K562 (cell line): ENCODE results near the gene ADM5. TPM values are rescaled to one million over a fixed set of nuclear protein-coding genes. Genes with fewer than 3 reads are reported as not detected.

Source experiments
- CBFA2T2 ChIP-seq: fragments of 450-650 bp; conservative IDR thresholded peaks from 2 replicates; pipeline ENCODE4 v1.6.1; 2017; ENCODE audit warnings: mild to moderate bottlenecking
- CC2D1A ChIP-seq: fragments of 450-650 bp; IDR thresholded peaks from 2 replicates; pipeline ENCODE4 v1.6.1; 2017; ENCODE audit warnings: mild to moderate bottlenecking
- HDAC2 ChIP-seq: fragments of 450-650 bp; IDR thresholded peaks from 2 replicates; pipeline ENCODE4 v1.6.1; 2016; ENCODE audit warnings: mild to moderate bottlenecking
- HMG20B ChIP-seq: fragments of 250-450 bp; sonication (Bioruptor Pico); IDR thresholded peaks from 2 replicates; pipeline ENCODE4 v1.5.0; 2021; ENCODE audit warnings: mild to moderate bottlenecking
- LCOR ChIP-seq: sonication (generic); formaldehyde crosslinking; IDR thresholded peaks from 2 replicates; pipeline ENCODE4 v1.8.0; 2022; ENCODE audit warnings: mild to moderate bottlenecking, missing genetic modification reagents
- MBD2 ChIP-seq: sonication (generic); IDR thresholded peaks from 2 replicates; pipeline ENCODE4 v1.6.1; 2016; ENCODE audit warnings: low read depth, borderline replicate concordance
- MIER1 ChIP-seq: fragments of 450-650 bp; IDR thresholded peaks from 2 replicates; pipeline ENCODE4 v1.6.1; 2016; ENCODE audit warnings: antibody characterized with exemption, mild to moderate bottlenecking, low read depth
- RAD51 ChIP-seq: fragments of 450-650 bp; IDR thresholded peaks from 2 replicates; pipeline ENCODE4 v1.7.1; 2016; ENCODE audit warnings: low read depth, mild to moderate bottlenecking, borderline replicate concordance
- SMAD4 ChIP-seq: fragments of 250-450 bp; sonication (Bioruptor Pico); conservative IDR thresholded peaks from 2 replicates; pipeline ENCODE4 v1.8.0; 2021; ENCODE audit warnings: inconsistent platforms, mild to moderate bottlenecking, moderate library complexity
- ZNF146 ChIP-seq: IDR thresholded peaks from one replicate; pipeline ENCODE4 v1.6.1; 2018; ENCODE audit warnings: missing compliant biosample characterization; ENCODE audit not compliant: unreplicated experiment
- ZNF197 ChIP-seq: fragments of 200-800 bp; sonication (Bioruptor generic); IDR thresholded peaks from 2 replicates; pipeline ENCODE4 v1.6.1; 2016; ENCODE audit warnings: low read depth, missing genetic modification characterization, missing compliant biosample characterization
- ZNF507 ChIP-seq: conservative IDR thresholded peaks from 2 replicates; pipeline ENCODE4 v1.6.1; 2017; ENCODE audit warnings: missing genetic modification characterization, missing compliant biosample characterization
- ZNF699 ChIP-seq: fragments of 250-450 bp; sonication (Bioruptor Pico); IDR thresholded peaks from 2 replicates; pipeline ENCODE4 v1.8.0; 2021; ENCODE audit warnings: mild to moderate bottlenecking, moderate library complexity; ENCODE audit not compliant: insufficient replicate concordance
- polyA plus RNA-seq, 8 experiments: library from polyadenylated mRNA; depleted of rRNA in 4 of 8; stranded (reverse) in 5 of 8; unstranded in 3 of 8; fragments of >200 nt; fragmentation: Nextera tagmentation in 2 of 8; fragmentation: Illumina TruSeq in 1 of 8; extraction: Ambion mirVana in 2 of 8; extraction: Trizol in 1 of 8; gene quantifications; 2 replicates each; pipeline versions ENCODE4 v1.2.1 to v1.2.3, GENCODE V29; 2011 to 2014; ENCODE audit warnings: inconsistent platforms in 1 of 8, missing spikeins in 1 of 8
- total RNA-seq, 7 experiments: library from RNA; depleted of rRNA in 6 of 7; stranded (reverse); fragments of >200 nt in 6 of 7; fragmentation: Illumina TruSeq in 2 of 7; extraction: Trizol in 2 of 7; gene quantifications; 2 replicates each; pipeline versions ENCODE4 v1.2.1 to v1.2.3, GENCODE V29; 2011 to 2021; ENCODE audit warnings: low replicate concordance in 1 of 7
- TF ChIP-seq, protein P1 (sequence below): fragments of 250-450 bp; sonication (Bioruptor Pico); IDR thresholded peaks from 2 replicates; pipeline ENCODE4 v1.5.0; 2021; ENCODE audit warnings: mild to moderate bottlenecking, moderate library complexity
- TF ChIP-seq, protein P2 (sequence below): fragments of 150-350 bp; conservative IDR thresholded peaks from 2 replicates; pipeline ENCODE4 v1.6.1; 2014; ENCODE audit warnings: low read length
- TF ChIP-seq, protein P3 (sequence below), 2 experiments: IDR thresholded peaks in 1 of 2; conservative IDR thresholded peaks in 1 of 2; 2 replicates each; pipeline ENCODE4 v1.6.1; 2016; ENCODE audit warnings: low read depth in 2 of 2, mild to moderate bottlenecking in 1 of 2, missing compliant biosample characterization in 1 of 2, missing genetic modification characterization in 1 of 2, moderate library complexity in 1 of 2
- TF ChIP-seq, protein P4 (sequence below): fragments of 450-650 bp; formaldehyde crosslinking; IDR thresholded peaks from 2 replicates; pipeline ENCODE4 v1.4.0; 2022; ENCODE audit warnings: mild to moderate bottlenecking, moderate library complexity

Gene ADM5
- total and polyA plus RNA-seq, 9 of the 15 experiments (the other 6 are each of a cell fraction or from before 2014, with no cell fraction given) = 0.13 to 8.4 (median 2.0) TPM; not detected in 1

- TF ChIP-seq, protein P1, sequence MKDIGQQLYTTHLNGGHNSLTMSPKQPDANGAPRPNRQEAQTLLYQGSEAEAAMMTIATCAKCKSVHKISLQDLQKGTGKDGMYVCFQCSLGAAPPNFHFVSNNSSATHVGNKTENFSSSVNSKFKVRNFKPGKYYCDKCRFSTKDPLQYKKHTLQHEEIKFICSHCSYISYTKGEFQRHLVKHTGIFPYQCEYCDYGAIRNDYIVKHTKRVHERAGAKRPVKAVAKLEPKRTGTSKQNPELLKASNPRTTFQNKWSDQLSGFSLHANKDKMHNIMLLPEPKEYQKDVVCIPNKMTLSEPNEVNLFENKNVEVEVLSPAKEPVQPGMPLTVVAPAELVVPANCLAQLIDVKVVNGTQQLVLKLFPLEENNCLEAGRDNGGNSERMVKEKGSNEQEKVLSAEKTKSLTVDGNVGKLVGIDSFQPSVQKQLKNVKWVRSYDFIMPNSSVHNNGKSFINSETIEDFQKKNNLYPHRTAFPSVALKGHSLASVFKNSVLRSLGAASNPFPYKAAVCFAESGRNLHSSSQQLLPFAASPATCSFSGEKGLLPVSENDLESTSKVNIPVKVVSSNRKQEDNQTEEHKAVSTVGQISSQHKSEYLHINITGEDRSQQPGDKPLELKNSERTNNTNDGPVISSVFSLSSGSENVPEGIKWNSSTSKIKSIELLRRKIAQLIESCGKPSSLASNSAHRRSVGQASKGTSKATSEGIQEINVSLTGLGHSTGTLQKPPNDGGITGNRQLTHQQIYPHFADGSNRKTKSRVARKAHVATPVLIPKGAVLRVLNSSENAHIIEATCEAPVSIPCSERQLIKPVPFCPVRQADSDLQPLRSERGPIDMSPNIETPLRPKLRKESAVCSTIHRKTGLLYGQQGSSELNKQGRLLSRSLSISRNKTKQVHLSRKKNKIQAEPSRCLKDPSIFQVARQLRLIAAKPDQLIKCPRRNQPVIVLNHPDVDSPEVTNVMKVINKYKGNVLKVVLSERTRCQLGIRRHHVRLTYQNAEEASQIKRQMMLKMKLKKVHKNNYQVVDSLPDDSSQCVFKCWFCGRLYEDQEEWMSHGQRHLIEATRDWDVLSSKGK (CRISPR knock-in tag) = no peak
- TF ChIP-seq, protein P2, sequence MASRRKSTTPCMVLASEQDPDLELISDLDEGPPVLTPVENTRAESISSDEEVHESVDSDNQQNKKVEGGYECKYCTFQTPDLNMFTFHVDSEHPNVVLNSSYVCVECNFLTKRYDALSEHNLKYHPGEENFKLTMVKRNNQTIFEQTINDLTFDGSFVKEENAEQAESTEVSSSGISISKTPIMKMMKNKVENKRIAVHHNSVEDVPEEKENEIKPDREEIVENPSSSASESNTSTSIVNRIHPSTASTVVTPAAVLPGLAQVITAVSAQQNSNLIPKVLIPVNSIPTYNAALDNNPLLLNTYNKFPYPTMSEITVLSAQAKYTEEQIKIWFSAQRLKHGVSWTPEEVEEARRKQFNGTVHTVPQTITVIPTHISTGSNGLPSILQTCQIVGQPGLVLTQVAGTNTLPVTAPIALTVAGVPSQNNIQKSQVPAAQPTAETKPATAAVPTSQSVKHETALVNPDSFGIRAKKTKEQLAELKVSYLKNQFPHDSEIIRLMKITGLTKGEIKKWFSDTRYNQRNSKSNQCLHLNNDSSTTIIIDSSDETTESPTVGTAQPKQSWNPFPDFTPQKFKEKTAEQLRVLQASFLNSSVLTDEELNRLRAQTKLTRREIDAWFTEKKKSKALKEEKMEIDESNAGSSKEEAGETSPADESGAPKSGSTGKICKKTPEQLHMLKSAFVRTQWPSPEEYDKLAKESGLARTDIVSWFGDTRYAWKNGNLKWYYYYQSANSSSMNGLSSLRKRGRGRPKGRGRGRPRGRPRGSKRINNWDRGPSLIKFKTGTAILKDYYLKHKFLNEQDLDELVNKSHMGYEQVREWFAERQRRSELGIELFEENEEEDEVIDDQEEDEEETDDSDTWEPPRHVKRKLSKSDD = no peak
- TF ChIP-seq ZNF507 (tag) (no peak), HMG20B (CRISPR knock-in tag) (no peak), HDAC2 (peak; percentile 98), MIER1 (peak; percentile 65; the same call in 1 of the 2 replicates), ZNF197 (CRISPR knock-in tag) (0 out of 2 replicates have a peak, but pooled peaks have one; percentile 18), SMAD4 (CRISPR knock-in tag) (0 out of 2 replicates have a peak, but pooled peaks have one; percentile 33), MBD2 (peak; percentile 96), ZNF699 (CRISPR knock-in tag) (no peak), ZNF146 (CRISPR knock-in tag) (no peak), CBFA2T2 (no peak), RAD51 (no peak), CC2D1A (no peak), LCOR (CRISPR knock-in tag) (no peak)
- TF ChIP-seq, protein P3, sequence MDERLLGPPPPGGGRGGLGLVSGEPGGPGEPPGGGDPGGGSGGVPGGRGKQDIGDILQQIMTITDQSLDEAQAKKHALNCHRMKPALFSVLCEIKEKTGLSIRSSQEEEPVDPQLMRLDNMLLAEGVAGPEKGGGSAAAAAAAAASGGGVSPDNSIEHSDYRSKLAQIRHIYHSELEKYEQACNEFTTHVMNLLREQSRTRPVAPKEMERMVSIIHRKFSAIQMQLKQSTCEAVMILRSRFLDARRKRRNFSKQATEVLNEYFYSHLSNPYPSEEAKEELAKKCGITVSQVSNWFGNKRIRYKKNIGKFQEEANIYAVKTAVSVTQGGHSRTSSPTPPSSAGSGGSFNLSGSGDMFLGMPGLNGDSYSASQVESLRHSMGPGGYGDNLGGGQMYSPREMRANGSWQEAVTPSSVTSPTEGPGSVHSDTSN (CRISPR knock-in tag; IDR thresholded peaks at IDR 0.05; ENCODE audit: low read depth) = no peak
- TF ChIP-seq, protein P3 (tag; conservative IDR thresholded peaks at IDR 0.05; ENCODE audit: low read depth) = no peak
- TF ChIP-seq, protein P4, sequence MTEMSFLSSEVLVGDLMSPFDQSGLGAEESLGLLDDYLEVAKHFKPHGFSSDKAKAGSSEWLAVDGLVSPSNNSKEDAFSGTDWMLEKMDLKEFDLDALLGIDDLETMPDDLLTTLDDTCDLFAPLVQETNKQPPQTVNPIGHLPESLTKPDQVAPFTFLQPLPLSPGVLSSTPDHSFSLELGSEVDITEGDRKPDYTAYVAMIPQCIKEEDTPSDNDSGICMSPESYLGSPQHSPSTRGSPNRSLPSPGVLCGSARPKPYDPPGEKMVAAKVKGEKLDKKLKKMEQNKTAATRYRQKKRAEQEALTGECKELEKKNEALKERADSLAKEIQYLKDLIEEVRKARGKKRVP (CRISPR knock-in tag) = no peak
Measured at GRCh38 chr19:49676136-49676783, 13.1 kb upstream of the ADM5 start (continued).
